22Rv1 (cell line): ENCODE results near the gene PLA2G2D.

Experiments used
- H3K27ac ChIP-seq: fragments of 450-650 bp; 2 replicates; pipeline ENCODE4 v1.5.1; 2017
- CTCF ChIP-seq: fragments of 450-650 bp; IDR thresholded peaks from 2 replicates; pipeline ENCODE4 v1.5.1; 2017; ENCODE audit warnings: mild to moderate bottlenecking
- ZFX ChIP-seq: fragments of 450-650 bp; IDR thresholded peaks from 2 replicates; pipeline ENCODE4 v1.6.1; 2017; ENCODE audit warnings: antibody characterized with exemption, borderline replicate concordance

PLA2G2D gene

GRCh38 chr1:20112279-20113000 is 6.9 kb downstream of the PLA2G2D start:
- no peak overlapping the region for H3K27ac ChIP-seq
- TF ChIP-seq ZFX (no peak), CTCF (no peak)

GRCh38 chr1:20111452-20111851 is 7.9 kb downstream of the PLA2G2D start:
- no peak overlapping the region for H3K27ac ChIP-seq
- TF ChIP-seq ZFX (no peak), CTCF (no peak)

GRCh38 chr1:20110679-20111078 is 8.7 kb downstream of the PLA2G2D start:
- TF ChIP-seq ZFX (no peak), CTCF (no peak)

GRCh38 chr1:20109223-20109856 is 10.0 kb downstream of the PLA2G2D start:
- TF ChIP-seq ZFX (no peak), CTCF (no peak)

More at GRCh38 chr1:20110679-20111078, 8.7 kb downstream of the PLA2G2D start:
- no peak overlapping the region for H3K27ac ChIP-seq

GRCh38 chr1:20108366-20109123 is 10.8 kb downstream of the PLA2G2D start:
- TF ChIP-seq ZFX (no peak), CTCF (no peak)
- H3K27ac ChIP-seq, result no peak overlapping the region

More at GRCh38 chr1:20109223-20109856, 10.0 kb downstream of the PLA2G2D start:
- no peak overlapping the region for H3K27ac ChIP-seq

GRCh38 chr1:20107796-20108195 is 11.5 kb downstream of the PLA2G2D start:
- TF ChIP-seq CTCF (no peak), ZFX (no peak)
- no peak overlapping the region for H3K27ac ChIP-seq
